ENCODE data around the gene SIPA1L3. TPM values are rescaled to one million over a fixed set of nuclear protein-coding genes. Genes with fewer than 3 reads are reported as not detected.
"Not testable (repeated sequence)": the region's sequence is repeated elsewhere in the genome, so short reads cannot be mapped to it uniquely, and the experiment has no call there.

Gene SIPA1L3
- total RNA-seq, 6 experiments from 2014 or later: 9.1 to 20.4 (median 14.9) TPM

GRCh38 chr19:38062959-38063761, 156.2 kb downstream of the SIPA1L3 start:
- DNase-seq (no peak), ATAC-seq (peak in 1 of 4 donors; percentile 29)
- 85% methylated on average over 8 of the region's 21 CpGs for WGBS (ENCODE audit: insufficient coverage, low coverage, low lambda C conversion rate, missing lambda C conversion rate)
- Histone ChIP-seq H3K9me3 (no peaks in the 10 kb centered on the region), H3K4me3 (no peak overlapping the region), H3K27me3 (no peaks in the 10 kb centered on the region), H3K27ac (no peak overlapping the region), H3K4me1 (no peaks in the 10 kb centered on the region), H3K36me3 (no peaks in the 10 kb centered on the region)
- intact Hi-C loops (cut with DNase I): no loop called here
- TF ChIP-seq CTCF (IDR thresholded peaks at IDR 0.05) (no peak), POLR2A (IDR thresholded peaks at IDR 0.05) (no peak)

- no CpG with 5 or more reads among the region's 6 CpGs for WGBS (ENCODE audit: insufficient coverage, low coverage, low lambda C conversion rate, missing lambda C conversion rate)
- no peaks in the 10 kb centered on the region for H3K36me3 ChIP-seq
- no peak for DNase-seq
Observed at GRCh38 chr19:38063928-38064327, 156.9 kb downstream of the SIPA1L3 start.

GRCh38 chr19:38064661-38065425, 157.8 kb downstream of the SIPA1L3 start:
- 80% methylated on average over 7 of the region's 7 CpGs for WGBS (ENCODE audit: insufficient coverage, low coverage, low lambda C conversion rate, missing lambda C conversion rate)

More at GRCh38 chr19:38063928-38064327, 156.9 kb downstream of the SIPA1L3 start:
- intact Hi-C loops (cut with DNase I): no loop called here
- Histone ChIP-seq H3K9me3 (no peaks in the 10 kb centered on the region), H3K4me1 (no peaks in the 10 kb centered on the region), H3K4me3 (no peak overlapping the region), H3K27ac (no peak overlapping the region), H3K27me3 (no peaks in the 10 kb centered on the region)
- TF ChIP-seq POLR2A (IDR thresholded peaks at IDR 0.05): no peak
- TF ChIP-seq CTCF (IDR thresholded peaks at IDR 0.05): no peak
- ATAC-seq: no peak

DNA sequence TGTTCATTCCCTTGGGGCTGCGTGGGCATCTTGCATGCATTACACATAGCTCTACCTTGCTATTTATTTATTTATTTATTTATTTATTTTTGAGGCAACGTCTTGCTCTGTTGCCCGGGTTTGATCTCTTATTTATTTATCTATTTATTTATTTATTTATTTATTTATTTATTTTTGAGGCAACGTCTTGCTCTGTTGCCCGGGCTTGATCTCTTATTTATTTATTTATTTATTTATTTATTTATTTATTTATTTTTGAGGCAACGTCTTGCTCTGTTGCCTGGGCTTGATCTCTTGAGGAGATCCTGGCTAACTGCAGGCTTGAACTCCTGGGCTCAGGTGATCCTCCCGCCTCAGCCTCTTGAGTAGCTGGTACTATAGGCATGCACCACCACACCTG, 158.8 kb downstream of the SIPA1L3 start:
- intact Hi-C loops (cut with DNase I); H3K4me1 ChIP-seq; DNase-seq; H3K27me3 ChIP-seq; H3K36me3 ChIP-seq; H3K9me3 ChIP-seq; H3K27ac ChIP-seq; ATAC-seq; H3K4me3 ChIP-seq: not testable (repeated sequence)
- WGBS (ENCODE audit: insufficient coverage, low coverage, low lambda C conversion rate, missing lambda C conversion rate): 82% methylated on average over 7 of the region's 7 CpGs

More at GRCh38 chr19:38064661-38065425, 157.8 kb downstream of the SIPA1L3 start:
- no peaks in the 10 kb centered on the region for H3K9me3 ChIP-seq
- H3K4me1 ChIP-seq: no peaks in the 10 kb centered on the region
- TF ChIP-seq CTCF (IDR thresholded peaks at IDR 0.05): no peak
- TF ChIP-seq POLR2A (IDR thresholded peaks at IDR 0.05): no peak
- DNase-seq (no peak), ATAC-seq (no peak)
- no peaks in the 10 kb centered on the region for H3K27me3 ChIP-seq
- intact Hi-C loops (cut with DNase I): no loop called here
- H3K36me3 ChIP-seq: no peaks in the 10 kb centered on the region
- H3K27ac ChIP-seq: no peak overlapping the region
- no peak overlapping the region for H3K4me3 ChIP-seq

DNA sequence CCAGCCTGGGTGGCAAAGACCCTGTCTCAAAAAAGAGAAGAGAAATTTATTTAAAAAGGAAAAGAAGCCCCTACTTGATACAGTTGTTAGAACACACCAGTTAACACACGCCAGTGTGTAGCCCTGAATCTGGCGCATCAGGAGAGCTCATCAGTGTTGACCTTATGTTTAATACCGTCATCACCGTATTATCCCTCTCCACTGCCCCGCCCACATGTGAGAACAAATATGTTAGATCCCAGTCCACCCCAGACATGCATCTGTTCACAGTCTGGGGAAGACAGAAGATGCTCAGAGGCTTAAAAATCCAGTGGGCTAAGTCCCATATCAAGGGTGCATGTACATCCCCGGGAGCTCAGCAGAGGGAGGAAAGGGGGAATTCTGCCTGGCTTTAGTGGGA, 161.8 kb downstream of the SIPA1L3 start:
- no peaks in the 10 kb centered on the region for H3K27me3 ChIP-seq
- no peak overlapping the region for H3K4me3 ChIP-seq
- DNase-seq: no peak
- no peak for ATAC-seq
- no peaks in the 10 kb centered on the region for H3K9me3 ChIP-seq
- TF ChIP-seq CTCF (IDR thresholded peaks at IDR 0.05) (no peak), POLR2A (IDR thresholded peaks at IDR 0.05) (no peak)
- intact Hi-C loops (cut with DNase I): no loop called here
- WGBS (ENCODE audit: insufficient coverage, low coverage, low lambda C conversion rate, missing lambda C conversion rate): 90% methylated on average over 4 of the region's 6 CpGs
- H3K4me1 ChIP-seq: no peaks in the 10 kb centered on the region
- H3K27ac ChIP-seq: no peak overlapping the region
- H3K36me3 ChIP-seq: no peaks in the 10 kb centered on the region
